Measurements from ENCODE around the gene SLC7A10.

Gene SLC7A10

DNA sequence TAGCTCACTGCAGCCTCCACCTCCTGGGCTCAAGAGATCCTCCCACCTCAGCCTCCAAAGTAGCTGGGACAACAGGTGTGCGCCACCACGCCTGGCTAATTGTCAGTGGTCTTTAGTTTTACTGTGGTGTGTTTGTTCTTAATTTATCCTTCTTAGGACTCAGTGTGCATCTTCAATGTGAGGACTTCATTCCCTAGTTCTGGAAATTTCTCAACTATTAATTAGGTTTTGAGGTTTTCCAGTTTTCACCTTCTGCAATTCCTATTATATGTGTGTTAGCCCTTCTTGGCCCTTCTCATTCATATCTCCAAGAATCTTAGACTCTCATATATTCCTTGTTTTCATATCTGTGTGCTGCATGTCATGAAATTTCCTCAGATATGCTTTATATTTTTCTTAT, 32.2 kb upstream of the SLC7A10 start:
- Histone ChIP-seq H3K27me3 (ENCODE audit: insufficient read depth, low read length, poor library complexity) (peaks cover 15% of the 10 kb centered on the region), H3K4me1 (ENCODE audit: insufficient read depth, low read length) (no peaks in the 10 kb centered on the region), H4K20me1 (ENCODE audit: insufficient read depth, low read length) (no peaks in the 10 kb centered on the region), H3K36me3 (ENCODE audit: insufficient read depth, low read length) (no peaks in the 10 kb centered on the region), H3K4me3 (ENCODE audit: low read depth in 1 of 2, low read length in 2 of 2) (no peak overlapping the region), H3K9ac (ENCODE audit: low read depth, low read length) (no peak overlapping the region), H3K9me3 (ENCODE audit: insufficient read depth, low read length, severe bottlenecking) (no peaks in the 10 kb centered on the region), H3K4me2 (ENCODE audit: insufficient read depth, low read length) (no peak overlapping the region), H2AFZ (ENCODE audit: low read depth, low read length) (no peak overlapping the region), H3K79me2 (ENCODE audit: insufficient read depth, low read length) (no peaks in the 10 kb centered on the region), H3K27ac (ENCODE audit: low read length) (no peak overlapping the region)
- ATAC-seq (ENCODE audit: insufficient read depth, low read depth) (no peak), DNase-seq (no peak)
- TF ChIP-seq, protein P1, sequence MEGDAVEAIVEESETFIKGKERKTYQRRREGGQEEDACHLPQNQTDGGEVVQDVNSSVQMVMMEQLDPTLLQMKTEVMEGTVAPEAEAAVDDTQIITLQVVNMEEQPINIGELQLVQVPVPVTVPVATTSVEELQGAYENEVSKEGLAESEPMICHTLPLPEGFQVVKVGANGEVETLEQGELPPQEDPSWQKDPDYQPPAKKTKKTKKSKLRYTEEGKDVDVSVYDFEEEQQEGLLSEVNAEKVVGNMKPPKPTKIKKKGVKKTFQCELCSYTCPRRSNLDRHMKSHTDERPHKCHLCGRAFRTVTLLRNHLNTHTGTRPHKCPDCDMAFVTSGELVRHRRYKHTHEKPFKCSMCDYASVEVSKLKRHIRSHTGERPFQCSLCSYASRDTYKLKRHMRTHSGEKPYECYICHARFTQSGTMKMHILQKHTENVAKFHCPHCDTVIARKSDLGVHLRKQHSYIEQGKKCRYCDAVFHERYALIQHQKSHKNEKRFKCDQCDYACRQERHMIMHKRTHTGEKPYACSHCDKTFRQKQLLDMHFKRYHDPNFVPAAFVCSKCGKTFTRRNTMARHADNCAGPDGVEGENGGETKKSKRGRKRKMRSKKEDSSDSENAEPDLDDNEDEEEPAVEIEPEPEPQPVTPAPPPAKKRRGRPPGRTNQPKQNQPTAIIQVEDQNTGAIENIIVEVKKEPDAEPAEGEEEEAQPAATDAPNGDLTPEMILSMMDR (IDR thresholded peaks at IDR 0.05; ENCODE audit: borderline replicate concordance, extremely low read depth, low read length, poor library complexity, severe bottlenecking), result no peak
- TF ChIP-seq EZH2 (IDR thresholded peaks at IDR 0.05; ENCODE audit: borderline replicate concordance, low read depth, low read length, severe bottlenecking), result no peak

DNA sequence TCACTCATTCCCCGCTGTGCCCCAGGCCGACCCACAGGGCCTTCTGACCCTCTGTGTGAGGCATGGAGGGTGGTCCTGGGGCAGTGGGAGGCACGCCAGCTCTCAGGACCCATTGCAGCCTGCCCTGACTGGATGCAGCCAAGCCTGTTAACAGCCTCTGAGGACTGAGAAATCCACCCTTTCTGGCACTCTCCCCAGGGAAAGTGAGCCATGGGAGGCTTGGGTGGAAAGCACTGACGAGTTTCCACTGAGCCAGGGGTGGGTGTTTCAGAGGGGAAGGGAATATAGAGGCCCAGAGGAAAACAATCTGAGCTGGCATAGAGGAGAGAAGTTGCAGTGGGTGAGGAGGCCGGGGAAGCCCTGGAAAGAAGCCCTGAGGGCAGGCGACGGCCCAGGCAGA, 30.6 kb upstream of the SLC7A10 start:
- H3K4me2 ChIP-seq (ENCODE audit: insufficient read depth, low read length), result no peak overlapping the region
- H2AFZ ChIP-seq (ENCODE audit: low read depth, low read length), result no peak overlapping the region
- no peak overlapping the region for H3K4me3 ChIP-seq (ENCODE audit: low read depth in 1 of 2, low read length in 2 of 2)
- H3K9me3 ChIP-seq (ENCODE audit: insufficient read depth, low read length, severe bottlenecking), result no peaks in the 10 kb centered on the region
- no peaks in the 10 kb centered on the region for H3K79me2 ChIP-seq (ENCODE audit: insufficient read depth, low read length)
- TF ChIP-seq, protein P1 (IDR thresholded peaks at IDR 0.05; ENCODE audit: borderline replicate concordance, extremely low read depth, low read length, poor library complexity, severe bottlenecking), result no peak
- H3K36me3 ChIP-seq (ENCODE audit: insufficient read depth, low read length), result no peaks in the 10 kb centered on the region
- H3K27me3 ChIP-seq (ENCODE audit: insufficient read depth, low read length, poor library complexity), result peaks cover 11% of the 10 kb centered on the region
- H3K9ac ChIP-seq (ENCODE audit: low read depth, low read length), result no peak overlapping the region
- H4K20me1 ChIP-seq (ENCODE audit: insufficient read depth, low read length), result no peaks in the 10 kb centered on the region
- no peaks in the 10 kb centered on the region for H3K4me1 ChIP-seq (ENCODE audit: insufficient read depth, low read length)
- ATAC-seq (ENCODE audit: insufficient read depth, low read depth) (no peak), DNase-seq (no peak)
- no peak overlapping the region for H3K27ac ChIP-seq (ENCODE audit: low read length)

DNA sequence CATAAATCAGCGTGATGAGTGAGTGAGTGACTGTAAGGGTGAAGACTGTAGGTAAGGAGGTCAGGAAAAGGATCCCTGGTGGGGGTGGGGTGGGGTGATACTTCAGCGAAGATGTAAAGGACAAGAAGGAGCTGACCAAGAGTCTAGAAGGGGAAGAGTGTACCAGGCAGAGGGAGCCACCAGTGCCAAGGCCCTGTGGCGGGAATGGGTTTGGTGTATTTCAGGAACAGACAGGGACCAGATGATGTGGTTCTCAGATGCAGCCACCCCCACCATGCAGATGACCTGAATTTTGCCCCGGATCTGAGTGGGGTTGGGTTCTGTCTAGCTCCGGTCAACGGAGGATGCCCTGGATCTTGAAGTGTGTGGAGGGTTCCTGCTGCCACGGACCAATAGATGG, 30.1 kb upstream of the SLC7A10 start:
- ATAC-seq (ENCODE audit: insufficient read depth, low read depth) (no peak), DNase-seq (no peak)
- no peaks in the 10 kb centered on the region for H3K4me1 ChIP-seq (ENCODE audit: insufficient read depth, low read length)
- H3K27me3 ChIP-seq (ENCODE audit: insufficient read depth, low read length, poor library complexity), result peaks cover 7% of the 10 kb centered on the region
- H3K4me3 ChIP-seq (ENCODE audit: low read depth in 1 of 2, low read length in 2 of 2), result no peak overlapping the region
- no peak overlapping the region for H2AFZ ChIP-seq (ENCODE audit: low read depth, low read length)
- no peaks in the 10 kb centered on the region for H3K36me3 ChIP-seq (ENCODE audit: insufficient read depth, low read length)
- H4K20me1 ChIP-seq (ENCODE audit: insufficient read depth, low read length), result no peaks in the 10 kb centered on the region
- TF ChIP-seq EZH2 (IDR thresholded peaks at IDR 0.05; ENCODE audit: borderline replicate concordance, low read depth, low read length, severe bottlenecking), result no peak
- TF ChIP-seq, protein P1 (IDR thresholded peaks at IDR 0.05; ENCODE audit: borderline replicate concordance, extremely low read depth, low read length, poor library complexity, severe bottlenecking), result no peak
- no peak overlapping the region for H3K4me2 ChIP-seq (ENCODE audit: insufficient read depth, low read length)
- H3K9ac ChIP-seq (ENCODE audit: low read depth, low read length), result no peak overlapping the region
- no peaks in the 10 kb centered on the region for H3K79me2 ChIP-seq (ENCODE audit: insufficient read depth, low read length)
- no peak overlapping the region for H3K27ac ChIP-seq (ENCODE audit: low read length)
- no peaks in the 10 kb centered on the region for H3K9me3 ChIP-seq (ENCODE audit: insufficient read depth, low read length, severe bottlenecking)

DNA sequence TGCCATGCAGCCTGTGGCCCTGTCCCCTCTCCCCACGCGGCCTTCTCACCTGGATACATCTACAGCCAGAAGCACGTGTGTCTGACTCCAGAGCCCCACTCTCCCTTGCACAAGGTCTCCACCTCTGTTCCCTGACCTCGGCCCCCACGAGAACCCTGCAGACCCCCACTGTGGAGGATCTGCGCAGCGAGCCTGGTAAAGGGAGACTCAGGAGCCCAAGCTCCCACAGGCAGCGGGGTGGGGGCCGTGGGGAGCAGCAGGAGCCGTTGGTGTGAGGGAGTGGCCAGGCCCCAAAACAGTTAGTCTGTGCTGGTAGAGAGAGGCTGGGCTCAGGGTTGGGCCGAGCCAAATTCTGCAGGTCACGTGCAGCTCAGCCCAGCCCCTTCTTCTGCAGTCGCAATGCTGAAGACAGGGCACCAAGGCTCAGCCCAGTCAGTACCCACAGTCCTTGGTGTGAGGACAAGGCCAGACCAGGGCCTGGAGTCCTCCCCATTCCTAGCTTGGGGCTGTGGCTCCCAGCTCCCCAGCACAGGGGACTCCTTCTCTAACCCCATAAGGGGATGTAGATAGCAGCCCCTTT, 28.7 kb upstream of the SLC7A10 start:
- no peak overlapping the region for H3K9ac ChIP-seq (ENCODE audit: low read depth, low read length)
- H3K4me3 ChIP-seq (ENCODE audit: low read depth in 1 of 2, low read length in 2 of 2), result no peak overlapping the region
- no peaks in the 10 kb centered on the region for H3K27me3 ChIP-seq (ENCODE audit: insufficient read depth, low read length, poor library complexity)
- DNase-seq (no peak), ATAC-seq (ENCODE audit: insufficient read depth, low read depth) (no peak)
- TF ChIP-seq, protein P1 (IDR thresholded peaks at IDR 0.05; ENCODE audit: borderline replicate concordance, extremely low read depth, low read length, poor library complexity, severe bottlenecking), result no peak
- TF ChIP-seq EZH2 (IDR thresholded peaks at IDR 0.05; ENCODE audit: borderline replicate concordance, low read depth, low read length, severe bottlenecking), result no peak
- no peaks in the 10 kb centered on the region for H3K4me1 ChIP-seq (ENCODE audit: insufficient read depth, low read length)
- no peaks in the 10 kb centered on the region for H3K79me2 ChIP-seq (ENCODE audit: insufficient read depth, low read length)
- no peaks in the 10 kb centered on the region for H3K9me3 ChIP-seq (ENCODE audit: insufficient read depth, low read length, severe bottlenecking)
- no peaks in the 10 kb centered on the region; the same call in 1 of the 2 replicates for H4K20me1 ChIP-seq (ENCODE audit: insufficient read depth, low read length)
- no peak overlapping the region for H2AFZ ChIP-seq (ENCODE audit: low read depth, low read length)
- no peaks in the 10 kb centered on the region for H3K36me3 ChIP-seq (ENCODE audit: insufficient read depth, low read length)
- H3K4me2 ChIP-seq (ENCODE audit: insufficient read depth, low read length), result no peak overlapping the region
- no peak overlapping the region for H3K27ac ChIP-seq (ENCODE audit: low read length)
